ENCODE measurements around the gene MGAT5.

Gene MGAT5

GRCh38 chr2:134252092-134252750 lies 1.7 kb upstream of the MGAT5 start:
- no peak for TF ChIP-seq CTCF (conservative IDR thresholded peaks at IDR 0.05; ENCODE audit: low read depth, low read length)
- Histone ChIP-seq H3K79me2 (ENCODE audit: insufficient read depth, low read depth) (peaks cover 26% of the 10 kb centered on the region; the same call in 1 of the 2 replicates), H3K9ac (no peak overlapping the region), H2AFZ (ENCODE audit: low read depth) (no peak overlapping the region), H4K20me1 (ENCODE audit: insufficient read depth) (peaks cover 40% of the 10 kb centered on the region), H3K27ac (no peak overlapping the region), H3K4me1 (ENCODE audit: low read depth, poor library complexity, severe bottlenecking) (peaks cover 73% of the 10 kb centered on the region), H3K27me3 (ENCODE audit: insufficient read depth, low read depth) (no peaks in the 10 kb centered on the region), H3K4me3 (IDR thresholded peaks at IDR 0.05; ENCODE audit: insufficient read depth, low read depth, low read length) (no peak overlapping the region), H3K36me3 (ENCODE audit: insufficient read depth) (no peaks in the 10 kb centered on the region), H3K4me2 (no peak overlapping the region)

GRCh38 chr2:134253117-134253704 lies 661 bp upstream of the MGAT5 start:
- no peak overlapping the region for H3K9ac ChIP-seq
- no peak overlapping the region for H3K27ac ChIP-seq
- peaks cover 17% of the 10 kb centered on the region; the same call in 1 of the 2 replicates for H3K79me2 ChIP-seq (ENCODE audit: insufficient read depth, low read depth)
- peaks cover 77% of the 10 kb centered on the region for H3K4me1 ChIP-seq (ENCODE audit: low read depth, poor library complexity, severe bottlenecking)
- H3K36me3 ChIP-seq (ENCODE audit: insufficient read depth) = no peaks in the 10 kb centered on the region
- peak overlapping the region; percentile 29; the same call in 1 of the 2 replicates for H3K4me2 ChIP-seq
- no peaks in the 10 kb centered on the region for H3K27me3 ChIP-seq (ENCODE audit: insufficient read depth, low read depth)
- no peak for TF ChIP-seq CTCF (conservative IDR thresholded peaks at IDR 0.05; ENCODE audit: low read depth, low read length)
- H4K20me1 ChIP-seq (ENCODE audit: insufficient read depth) = peaks cover 40% of the 10 kb centered on the region
- H2AFZ ChIP-seq (ENCODE audit: low read depth) = no peak overlapping the region
- H3K4me3 ChIP-seq (IDR thresholded peaks at IDR 0.05; ENCODE audit: insufficient read depth, low read depth, low read length) = no peak overlapping the region

GRCh38 chr2:134254824-134255223 lies 952 bp downstream of the MGAT5 start:
- no peak overlapping the region for H2AFZ ChIP-seq (ENCODE audit: low read depth)
- H3K9ac ChIP-seq = no peak overlapping the region
- peaks cover 41% of the 10 kb centered on the region for H4K20me1 ChIP-seq (ENCODE audit: insufficient read depth)
- H3K27me3 ChIP-seq (ENCODE audit: insufficient read depth, low read depth) = no peaks in the 10 kb centered on the region
- H3K27ac ChIP-seq = no peak overlapping the region
- peaks cover 13% of the 10 kb centered on the region; the same call in 1 of the 2 replicates for H3K79me2 ChIP-seq (ENCODE audit: insufficient read depth, low read depth)
- H3K36me3 ChIP-seq (ENCODE audit: insufficient read depth) = no peaks in the 10 kb centered on the region
- peaks cover 86% of the 10 kb centered on the region for H3K4me1 ChIP-seq (ENCODE audit: low read depth, poor library complexity, severe bottlenecking)
- no peak for TF ChIP-seq CTCF (conservative IDR thresholded peaks at IDR 0.05; ENCODE audit: low read depth, low read length)
- H3K4me3 ChIP-seq (IDR thresholded peaks at IDR 0.05; ENCODE audit: insufficient read depth, low read depth, low read length) = no peak overlapping the region
- H3K4me2 ChIP-seq = no peak overlapping the region

DNA sequence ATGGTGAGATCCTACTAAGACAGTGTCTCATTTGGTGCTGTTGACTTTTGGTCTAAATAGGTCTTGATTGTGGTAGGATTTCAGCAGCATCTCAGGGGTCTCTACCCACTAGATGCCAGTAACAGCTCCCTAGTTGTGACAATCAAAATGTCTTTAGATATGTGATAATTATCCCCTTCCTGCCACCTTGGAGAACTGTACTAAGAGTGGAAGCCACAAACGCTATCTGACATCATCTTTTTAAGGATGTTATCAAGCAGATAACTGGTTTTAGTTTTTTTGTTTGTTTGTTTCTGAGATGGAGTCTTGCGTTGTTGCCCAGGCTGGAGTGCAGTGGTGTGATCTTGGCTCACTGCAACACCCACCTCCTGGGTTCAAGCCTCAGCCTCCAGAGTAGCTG lies 3.1 kb downstream of the MGAT5 start:
- no peak for TF ChIP-seq CTCF (conservative IDR thresholded peaks at IDR 0.05; ENCODE audit: low read depth, low read length)
- Histone ChIP-seq H3K79me2 (ENCODE audit: insufficient read depth, low read depth) (peaks cover 12% of the 10 kb centered on the region; the same call in 1 of the 2 replicates), H3K36me3 (ENCODE audit: insufficient read depth) (no peaks in the 10 kb centered on the region), H3K4me1 (ENCODE audit: low read depth, poor library complexity, severe bottlenecking) (peaks cover 84% of the 10 kb centered on the region), H4K20me1 (ENCODE audit: insufficient read depth) (peaks cover 32% of the 10 kb centered on the region), H2AFZ (ENCODE audit: low read depth) (no peak overlapping the region), H3K27ac (no peak overlapping the region), H3K4me3 (IDR thresholded peaks at IDR 0.05; ENCODE audit: insufficient read depth, low read depth, low read length) (no peak overlapping the region), H3K27me3 (ENCODE audit: insufficient read depth, low read depth) (no peaks in the 10 kb centered on the region), H3K9ac (no peak overlapping the region), H3K4me2 (no peak overlapping the region)
